Measurements from ENCODE around the gene COL4A2.

GRCh38 chr13:110456550-110456949 is 149.5 kb downstream of the COL4A2 start:
- TF ChIP-seq POLR2A (IDR thresholded peaks at IDR 0.05) = no peak
- TF ChIP-seq CTCF (IDR thresholded peaks at IDR 0.05) = no peak
- no peak for TF ChIP-seq EP300 (IDR thresholded peaks at IDR 0.05)

Measured in ovary (tissue), 3 donors.